ENCODE data around the gene CD93. TPM values are rescaled to one million over a fixed set of nuclear protein-coding genes. Genes with fewer than 3 reads are reported as not detected.

Gene CD93
- polyA plus RNA-seq, 2 of the 4 experiments (the other 2 are of a cell fraction): not detected

- DNase-seq (ENCODE audit: low read depth in 1 of 2, low spot score in 1 of 2) (no peak), FAIRE-seq (no peak), ATAC-seq (no peak)
- H3K4me2 ChIP-seq: no peak overlapping the region
- no peak for TF ChIP-seq HOXB5 (CRISPR knock-in tag; IDR thresholded peaks at IDR 0.05)
- no peak for TF ChIP-seq CTCF (IDR thresholded peaks at IDR 0.05)
- TF ChIP-seq TP53 (CRISPR knock-in tag; IDR thresholded peaks at IDR 0.05): no peak
- no peak for TF ChIP-seq HOXB13 (CRISPR knock-in tag; IDR thresholded peaks at IDR 0.05; ENCODE audit: low read depth)
- no peak for TF ChIP-seq FOXS1 (CRISPR knock-in tag; IDR thresholded peaks at IDR 0.05)
- TF ChIP-seq EP300 (IDR thresholded peaks at IDR 0.05): no peak
- TF ChIP-seq CHD4 (IDR thresholded peaks at IDR 0.05; ENCODE audit: borderline replicate concordance): no peak
- TF ChIP-seq HES2 (IDR thresholded peaks at IDR 0.05): no peak
- no peak for TF ChIP-seq NFE2L2 (conservative IDR thresholded peaks at IDR 0.05; ENCODE audit: low read length)
- TF ChIP-seq ZSCAN20 (CRISPR knock-in tag; IDR thresholded peaks at IDR 0.05): no peak
- no peak for TF ChIP-seq NPAS2 (CRISPR knock-in tag; IDR thresholded peaks at IDR 0.05; ENCODE audit: borderline replicate concordance)
- TF ChIP-seq ZFP36 (IDR thresholded peaks at IDR 0.05; ENCODE audit: borderline replicate concordance, partially characterized antibody): no peak
- TF ChIP-seq JUNB (IDR thresholded peaks at IDR 0.05): no peak
- no peak for TF ChIP-seq NR3C1 (IDR thresholded peaks at IDR 0.05)
- no peak for TF ChIP-seq ESRRA (IDR thresholded peaks at IDR 0.05; ENCODE audit: borderline replicate concordance, low read length)
- no peak for TF ChIP-seq RNF2 (IDR thresholded peaks at IDR 0.05; ENCODE audit: borderline replicate concordance, low read depth)
- no peak for TF ChIP-seq POLR2AphosphoS2 (conservative IDR thresholded peaks at IDR 0.05; ENCODE audit: low read length)
- no peak for TF ChIP-seq EHMT2 (IDR thresholded peaks at IDR 0.05; ENCODE audit: low read depth)
- no peaks in the 10 kb centered on the region for H3K9me3 ChIP-seq
- no peak overlapping the region for H3K27ac ChIP-seq
- ChIA-PET CTCF (no interaction called here), POLR2A (no interaction called here)
- peaks cover 5% of the 10 kb centered on the region; the same call in 1 of the 3 replicates for H3K4me1 ChIP-seq
- no peak overlapping the region for H3K4me3 ChIP-seq
- 84% methylated on average over 6 of the region's 6 CpGs for WGBS (ENCODE audit: missing lambda C conversion rate)
Observed at GRCh38 chr20:23031346-23031745, 54.8 kb downstream of the CD93 start.

Other genes starting within 250 kb of the CD93 start
- gene SSTR4, start 51.0 kb downstream of the CD93 start, polyA plus RNA-seq (2011; rRNA removed): 0.07 TPM in 1 of 2 replicates, not detected in the other
- gene SSTR4, start 51.0 kb downstream of the CD93 start, polyA plus RNA-seq (2017; fragmentation: RNase III; extraction: RNeasy Plus Mini Kit Qiagen cat#74134 plus additional on column Dnase treatment): 0.08 TPM in 2 of 3 replicates, not detected in the other
- gene THBD, start 36.7 kb downstream of the CD93 start, polyA plus RNA-seq (2011; rRNA removed): 26.8 and 29.6 TPM in 2 replicates
- 19.1 to 28.1 TPM (median 25.8 TPM) in 3 replicates for gene THBD, start 36.7 kb downstream of the CD93 start, polyA plus RNA-seq (2017; fragmentation: RNase III; extraction: RNeasy Plus Mini Kit Qiagen cat#74134 plus additional on column Dnase treatment)